VCaP (cell line): Measurements from ENCODE around the gene KIF20B.
"Not testable (repeated sequence)": the region's sequence is repeated elsewhere in the genome, so short reads cannot be mapped to it uniquely, and the experiment has no call there.

Experiments
- H3K27ac ChIP-seq: fragments of 450-650 bp; 2 replicates; pipeline ENCODE4 v1.5.1; 2017
- CTCF ChIP-seq: fragments of 450-650 bp; conservative IDR thresholded peaks from 2 replicates; pipeline ENCODE4 v1.5.1; 2017; ENCODE audit warnings: mild to moderate bottlenecking, moderate library complexity

Gene KIF20B

GRCh38 chr10:89745903-89746302, 44.5 kb downstream of the KIF20B start:
- TF ChIP-seq CTCF, result no peak
- H3K27ac ChIP-seq, result no peak overlapping the region

GRCh38 chr10:89750441-89750840, 49.1 kb downstream of the KIF20B start:
- no peak overlapping the region for H3K27ac ChIP-seq
- TF ChIP-seq CTCF, result no peak

GRCh38 chr10:89755374-89755773, 54.0 kb downstream of the KIF20B start:
- TF ChIP-seq CTCF, result no peak
- H3K27ac ChIP-seq, result no peak overlapping the region

- no peak overlapping the region for H3K27ac ChIP-seq
- no peak for TF ChIP-seq CTCF
These were observed 58.1 kb downstream of the KIF20B start for GRCh38 chr10:89759531-89759930.

- not testable (repeated sequence) for H3K27ac ChIP-seq
These were observed 62.3 kb downstream of the KIF20B start for GRCh38 chr10:89763671-89764070.

- H3K27ac ChIP-seq, result no peak overlapping the region
- TF ChIP-seq CTCF, result no peak
These were observed 70.3 kb downstream of the KIF20B start for GRCh38 chr10:89771684-89772083.

- no peak for TF ChIP-seq CTCF
- H3K27ac ChIP-seq, result no peak overlapping the region
These were observed 71.7 kb downstream of the KIF20B start for GRCh38 chr10:89773081-89773480.

- H3K27ac ChIP-seq, result no peak overlapping the region
- TF ChIP-seq CTCF, result no peak
These were observed 75.3 kb downstream of the KIF20B start for GRCh38 chr10:89776665-89777064.
